ENCODE results near the gene RBBP9.

The RBBP9 gene

GRCh38 chr20:18477218-18477617 lies 19.8 kb downstream of the RBBP9 start (continued):
- TF ChIP-seq ZBTB49 (tag by site-specific recombination; IDR thresholded peaks at IDR 0.05; ENCODE audit: low read depth) (no peak), ZNF670 (tag by site-specific recombination; IDR thresholded peaks at IDR 0.05; ENCODE audit: low read depth) (no peak), ZNF692 (tag by site-specific recombination; IDR thresholded peaks at IDR 0.05) (no peak), ZBTB7A (tag by site-specific recombination; IDR thresholded peaks at IDR 0.05; ENCODE audit: low read depth) (no peak), ZNF488 (tag by site-specific recombination; IDR thresholded peaks at IDR 0.05) (no peak), PRDM4 (tag by site-specific recombination; IDR thresholded peaks at IDR 0.05) (no peak)

- ChIA-PET POLR2A (interaction anchor here (0.9 to 3.0 kb wide), 11 partner anchors 13 to 499 kb away, joined by 3 to 42 read pairs (median 5); partner anchors contain the start of genes OVOL2, RBBP9, SEC23B and SMIM26), CTCF (interaction anchor here (0.6 kb wide), 1 partner anchor 60 kb away, joined by 6 read pairs; no protein-coding TSS in a partner anchor)
- TF ChIP-seq ZNF48 (tag by site-specific recombination; IDR thresholded peaks at IDR 0.05) (no peak), ZNF114 (tag by site-specific recombination; IDR thresholded peaks at IDR 0.05) (no peak), ZNF132 (tag by site-specific recombination; IDR thresholded peaks at IDR 0.05; ENCODE audit: borderline replicate concordance) (no peak), PRDM10 (tag by site-specific recombination; IDR thresholded peaks at IDR 0.05) (peak; percentile 65), SETDB1 (IDR thresholded peaks at IDR 0.05; ENCODE audit: insufficient read length, low read length) (no peak), ZNF214 (tag by site-specific recombination; IDR thresholded peaks at IDR 0.05; ENCODE audit: borderline replicate concordance) (no peak), ZNF510 (tag by site-specific recombination; IDR thresholded peaks at IDR 0.05; ENCODE audit: insufficient replicate concordance) (no peak), ZNF350 (tag by site-specific recombination; IDR thresholded peaks at IDR 0.05) (no peak), ZBTB21 (tag by site-specific recombination; IDR thresholded peaks at IDR 0.05) (peak; percentile 57), ZNF473 (tag by site-specific recombination; IDR thresholded peaks at IDR 0.05) (no peak), ZFP3 (tag by site-specific recombination; IDR thresholded peaks at IDR 0.05; ENCODE audit: low read depth) (no peak), ZNF704 (tag by site-specific recombination; IDR thresholded peaks at IDR 0.05) (no peak), ZNF157 (tag by site-specific recombination; IDR thresholded peaks at IDR 0.05) (no peak), OSR2 (tag by site-specific recombination; IDR thresholded peaks at IDR 0.05) (no peak; the same call in 1 of the 2 replicates), ZBTB1 (tag by site-specific recombination; IDR thresholded peaks at IDR 0.05) (no peak), KLF1 (tag by site-specific recombination; IDR thresholded peaks at IDR 0.05) (peak; percentile 52), KLF9 (tag by site-specific recombination; IDR thresholded peaks at IDR 0.05; ENCODE audit: low read depth) (peak; percentile 87)
Measured at GRCh38 chr20:18466894-18467730, 29.9 kb downstream of the RBBP9 start, which contains the start of the genes DZANK1 and POLR3F. Gene DZANK1, minus strand, starts transcription at chr20:18467030. Its CDS starts 1,672 bp downstream, at chr20:18465358. Gene POLR3F, plus strand, starts transcription at chr20:18467390. Its CDS starts 117 bp downstream, at chr20:18467507.

More at GRCh38 chr20:18466894-18467730, 29.9 kb downstream of the RBBP9 start, which contains the start of the genes DZANK1 and POLR3F:
- Histone ChIP-seq H3K27ac (ENCODE audit: extremely low read depth, low read depth, low read length) (peak within 1 kb of the TSS; percentile 85), H3K4me1 (ENCODE audit: control insufficient read depth, insufficient read depth, low read length) (peaks cover 4% of the 10 kb centered on the region; the same call in 1 of the 2 replicates), H3K4me3 (ENCODE audit: low read depth, low read length) (peak within 1 kb of the TSS; percentile 99), H3K36me3 (ENCODE audit: control insufficient read depth in 2 of 2, insufficient read depth in 1 of 2, low read length in 2 of 2) (peaks cover 3 to 35% of the 10 kb centered on the region in 2 experiments; a peak in 2 of 3 replicates), H3K9me3 (ENCODE audit: control insufficient read depth, insufficient read depth, low read depth, low read length) (no peaks in the 10 kb centered on the region)
